H9 (cell line): ENCODE data around the gene GALNT12. TPM values are rescaled to one million over a fixed set of nuclear protein-coding genes. Genes with fewer than 3 reads are reported as not detected.

ENCODE experiments used
- DNase-seq: peaks from one replicate; pipeline ENCODE4 v3.0.0-alpha.2; 2017
- H2AFZ ChIP-seq: one replicate; pipeline ENCODE4 v1.6.1; 2013; ENCODE audit warnings: mild to moderate bottlenecking, low read length, control low read depth, moderate library complexity
- H2AK5ac ChIP-seq: 2 replicates; pipeline ENCODE4 v1.6.1; 2013; ENCODE audit warnings: low read length, control low read depth, mixed read lengths; ENCODE audit not compliant: insufficient read length
- H2BK120ac ChIP-seq: one replicate; pipeline ENCODE4 v1.6.1; 2013; ENCODE audit warnings: low read depth, mild to moderate bottlenecking, low read length, control low read depth, inconsistent platforms; ENCODE audit not compliant: poor library complexity, severe bottlenecking
- H2BK12ac ChIP-seq: 2 replicates; pipeline ENCODE4 v1.6.1; 2013; ENCODE audit warnings: low read length, control low read depth, mixed read lengths, low read depth; ENCODE audit not compliant: insufficient read length
- H2BK15ac ChIP-seq: 2 replicates; pipeline ENCODE4 v1.6.1; 2013; ENCODE audit warnings: low read depth, low read length, control low read depth
- H2BK20ac ChIP-seq: one replicate; pipeline ENCODE4 v1.6.1; 2013; ENCODE audit warnings: low read depth, mild to moderate bottlenecking, low read length, control low read depth, inconsistent platforms; ENCODE audit not compliant: poor library complexity, severe bottlenecking
- H2BK5ac ChIP-seq: 2 replicates; pipeline ENCODE4 v1.6.1; 2013; ENCODE audit warnings: low read length, control low read depth, mixed read lengths; ENCODE audit not compliant: insufficient read length
- H3K14ac ChIP-seq: 2 replicates; pipeline ENCODE4 v1.6.1; 2013; ENCODE audit warnings: low read length, control low read depth; ENCODE audit not compliant: insufficient read depth
- H3K18ac ChIP-seq: 2 replicates; pipeline ENCODE4 v1.6.1; 2013; ENCODE audit warnings: low read depth, mild to moderate bottlenecking, mixed read lengths, low read length, control low read depth; ENCODE audit not compliant: insufficient read length
- H3K23ac ChIP-seq: 2 replicates; pipeline ENCODE4 v1.6.1; 2013; ENCODE audit warnings: low read length, control low read depth, mixed read lengths, low read depth; ENCODE audit not compliant: insufficient read length
- H3K23me2 ChIP-seq: 2 replicates; pipeline ENCODE4 v1.6.1; 2013; ENCODE audit warnings: low read depth, mild to moderate bottlenecking, mixed read lengths, low read length, control low read depth; ENCODE audit not compliant: insufficient read length, poor library complexity, severe bottlenecking
- H3K27ac ChIP-seq: 2 replicates; pipeline ENCODE4 v1.5.1; 2013; ENCODE audit warnings: low read length, control low read depth, mixed read lengths, low read depth; ENCODE audit not compliant: insufficient read length
- H3K27me3 ChIP-seq: 2 replicates; pipeline ENCODE4 v1.6.1; 2013; ENCODE audit warnings: low read length, control low read depth, inconsistent platforms; ENCODE audit not compliant: insufficient read depth
- H3K4ac ChIP-seq: 2 replicates; pipeline ENCODE4 v1.6.1; 2013; ENCODE audit warnings: low read depth, mild to moderate bottlenecking, control low read depth, inconsistent platforms, low read length, moderate library complexity
- H3K4me1 ChIP-seq: 2 replicates; pipeline ENCODE4 v1.6.1; 2013; ENCODE audit warnings: low read length, control low read depth, inconsistent platforms; ENCODE audit not compliant: insufficient read depth
- H3K4me2 ChIP-seq: 2 replicates; pipeline ENCODE4 v1.6.1; 2013; ENCODE audit warnings: low read length, control low read depth, mixed read lengths; ENCODE audit not compliant: insufficient read length, insufficient read depth
- H3K56ac ChIP-seq: 2 replicates; pipeline ENCODE4 v1.6.1; 2013; ENCODE audit warnings: low read depth, mild to moderate bottlenecking, mixed read lengths, low read length, control low read depth; ENCODE audit not compliant: insufficient read length
- H3K79me1 ChIP-seq: 2 replicates; pipeline ENCODE4 v1.6.1; 2013; ENCODE audit warnings: low read depth, mild to moderate bottlenecking, moderate library complexity, low read length, control low read depth, inconsistent platforms; ENCODE audit not compliant: insufficient read depth, poor library complexity, severe bottlenecking
- H3K79me2 ChIP-seq: 2 replicates; pipeline ENCODE4 v1.6.1; 2013; ENCODE audit warnings: low read length, control low read depth, inconsistent platforms; ENCODE audit not compliant: insufficient read depth
- H3K9ac ChIP-seq: 2 replicates; pipeline ENCODE4 v1.6.1; 2013; ENCODE audit warnings: low read length, control low read depth, mixed read lengths; ENCODE audit not compliant: insufficient read length; ENCODE audit errors: extremely low read depth
- H3K9me3 ChIP-seq: one replicate; pipeline ENCODE4 v1.6.1; 2013; ENCODE audit warnings: low read depth, low read length, inconsistent platforms; ENCODE audit not compliant: control insufficient read depth
- H3T11ph ChIP-seq: one replicate; pipeline ENCODE4 v1.6.1; 2013; ENCODE audit warnings: mild to moderate bottlenecking, low read length, control low read depth, inconsistent platforms
- H4K20me1 ChIP-seq: one replicate; pipeline ENCODE4 v1.6.1; 2013; ENCODE audit not compliant: control insufficient read depth, insufficient read length, insufficient read depth
- H4K5ac ChIP-seq: 2 replicates; pipeline ENCODE4 v1.6.1; 2013; ENCODE audit warnings: low read depth, mild to moderate bottlenecking, mixed read lengths, low read length, control low read depth; ENCODE audit not compliant: insufficient read length
- H4K8ac ChIP-seq: replicated peaks from 2 replicates; pipeline ENCODE4 v1.6.1; 2013; ENCODE audit warnings: low read length, control low read depth, mixed read lengths, low read depth; ENCODE audit not compliant: insufficient read length
- H4K91ac ChIP-seq: 2 replicates; pipeline ENCODE4 v1.6.1; 2013; ENCODE audit warnings: low read depth, mild to moderate bottlenecking, moderate library complexity, mixed read lengths, low read length, control low read depth; ENCODE audit not compliant: insufficient read length
- H3K27ac Mint-ChIP-seq, 3 experiments: 2 replicates in 2 of 3; 3 replicates in 1 of 3; pipeline ENCODE4 v1.8.0; 2020 to 2021; ENCODE audit warnings: mixed read lengths in 3 of 3, mild to moderate bottlenecking in 1 of 3, moderate library complexity in 1 of 3
- H3K27me3 Mint-ChIP-seq: 2 replicates; pipeline ENCODE4 v1.8.0; 2021; ENCODE audit warnings: low read depth, mild to moderate bottlenecking, moderate library complexity, mixed read lengths
- H3K36me3 Mint-ChIP-seq, 3 experiments: 2 replicates in 2 of 3; 3 replicates in 1 of 3; pipeline ENCODE4 v1.8.0; 2020 to 2021; ENCODE audit warnings: low read depth in 3 of 3, mixed read lengths in 3 of 3; ENCODE audit not compliant: insufficient read depth in 1 of 3
- H3K4me1 Mint-ChIP-seq, 2 experiments: 2 replicates each; pipeline ENCODE4 v1.8.0; 2020; ENCODE audit warnings: mixed read lengths in 2 of 2
- H3K4me3 Mint-ChIP-seq, 2 experiments: 2 replicates in 1 of 2; 3 replicates in 1 of 2; pipeline ENCODE4 v1.8.0; 2020 to 2021; ENCODE audit warnings: mild to moderate bottlenecking in 2 of 2, mixed read lengths in 2 of 2, moderate library complexity in 1 of 2
- H3K9me3 Mint-ChIP-seq, 2 experiments: 2 replicates in 1 of 2; 3 replicates in 1 of 2; pipeline ENCODE4 v1.8.0; 2020; ENCODE audit warnings: mild to moderate bottlenecking in 2 of 2, mixed read lengths in 2 of 2, moderate library complexity in 1 of 2
- CTCF ChIP-seq: fragments of 200-600 bp; sonication (generic); conservative IDR thresholded peaks from 3 replicates; pipeline ENCODE4 v1.8.0; 2021; ENCODE audit warnings: antibody characterized with exemption, mild to moderate bottlenecking
- WGBS: extraction: QIAGEN DNeasy Blood & Tissue Kit; methylation state at CpG from one replicate; pipeline ENCODE4 v1.1.7; 2013; ENCODE audit warnings: missing lambda C conversion rate, low lambda C conversion rate, mixed read lengths; ENCODE audit not compliant: insufficient read length; ENCODE audit errors: extremely low coverage; 5-methylcytosine and 5-hydroxymethylcytosine counted together
- total RNA-seq: library from RNA; stranded (reverse); gene quantifications from 2 replicates; pipeline ENCODE4 v1.2.1, GENCODE V29; 2021

GALNT12 gene
- total RNA-seq, 1 experiment from 2014 or later: 18.0 TPM

GRCh38 chr9:98881356-98881755 is 73.9 kb downstream of the GALNT12 start:
- H3K27me3 Mint-ChIP-seq: peaks cover 40% of the 10 kb centered on the region
- Histone ChIP-seq H3K56ac (no peak overlapping the region), H3K27ac (no peak overlapping the region), H2BK5ac (no peak overlapping the region), H4K5ac (no peak overlapping the region), H3K79me2 (no peaks in the 10 kb centered on the region), H2AK5ac (no peak overlapping the region), H3K18ac (no peak overlapping the region), H3K27me3 (no peaks in the 10 kb centered on the region), H3K4me2 (no peak overlapping the region), H4K91ac (no peak overlapping the region), H3K79me1 (no peaks in the 10 kb centered on the region), H3K9me3 (no peaks in the 10 kb centered on the region), H3K23me2 (no peaks in the 10 kb centered on the region), H3K4ac (no peak overlapping the region), H3K4me1 (no peaks in the 10 kb centered on the region), H2BK12ac (no peak overlapping the region), H2BK20ac (no peak overlapping the region), H3K23ac (no peak overlapping the region), H4K8ac (no peak overlapping the region), H4K20me1 (no peaks in the 10 kb centered on the region), H2BK15ac (no peak overlapping the region), H3K9ac (no peak overlapping the region), H3T11ph (no peak overlapping the region), H3K14ac (no peak overlapping the region), H2AFZ (no peak overlapping the region), H2BK120ac (no peak overlapping the region)
- no peaks in the 10 kb centered on the region for H3K9me3 Mint-ChIP-seq
- WGBS: no CpG with 5 or more reads among the region's 3 CpGs
- no peak for TF ChIP-seq CTCF
- no peaks in the 10 kb centered on the region for H3K36me3 Mint-ChIP-seq
- DNase-seq: no peak
- no peak overlapping the region for H3K4me3 Mint-ChIP-seq
- H3K27ac Mint-ChIP-seq: no peak overlapping the region
- H3K4me1 Mint-ChIP-seq: no peaks in the 10 kb centered on the region
